ENCODE measurements around the gene LBX2.
"Not testable (repeated sequence)": the region's sequence is repeated elsewhere in the genome, so short reads cannot be mapped to it uniquely, and the experiment has no call there.

LBX2 gene

DNA sequence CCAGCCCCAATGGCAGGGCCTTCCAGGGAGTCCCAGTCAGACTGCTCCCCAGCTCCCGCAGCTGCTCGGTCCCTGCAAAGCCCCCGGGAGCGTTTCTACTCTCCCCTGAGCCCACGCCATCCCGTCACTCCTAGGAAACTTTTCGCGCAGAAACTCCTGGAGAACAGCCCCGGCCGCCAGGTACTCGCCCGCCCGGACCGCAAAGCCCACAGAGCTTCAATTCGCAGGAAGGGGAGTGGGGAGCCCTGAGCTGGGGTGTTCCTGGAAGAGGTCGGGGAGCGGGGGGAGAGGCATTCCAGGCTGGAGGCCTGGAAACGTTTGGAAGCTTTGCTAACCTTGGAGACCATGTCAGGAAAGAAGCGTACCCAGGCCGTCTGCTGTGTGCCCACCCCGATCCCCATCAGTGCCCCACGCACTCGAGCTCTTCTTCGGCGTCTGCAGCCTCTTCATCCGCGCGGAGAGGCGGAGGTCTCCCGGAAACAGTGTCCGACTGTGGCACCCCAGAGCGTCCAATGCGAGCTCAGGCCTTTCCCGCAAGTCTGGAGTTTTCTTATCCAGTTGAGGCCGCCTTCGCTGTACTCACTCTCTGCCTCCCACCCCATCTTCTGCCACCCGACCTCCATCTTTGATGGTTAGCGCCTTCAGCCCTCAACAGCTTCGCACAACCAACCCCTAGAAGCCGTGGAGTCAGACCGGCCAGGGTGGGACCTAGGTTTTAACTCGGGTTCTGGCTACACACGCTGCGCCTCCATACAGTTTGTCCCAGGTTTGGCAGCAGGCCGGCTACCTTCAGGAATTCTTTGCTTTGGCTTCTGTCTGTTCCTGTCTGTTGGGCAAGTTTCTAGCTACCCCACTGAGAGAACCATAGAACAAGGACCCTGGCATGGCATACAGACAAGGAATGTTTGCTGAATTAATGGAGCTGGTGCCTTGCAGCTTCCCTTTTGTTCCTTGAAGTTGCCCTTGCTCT lies 4.4 kb upstream of the LBX2 start:
- DNase-seq = no peak

DNA sequence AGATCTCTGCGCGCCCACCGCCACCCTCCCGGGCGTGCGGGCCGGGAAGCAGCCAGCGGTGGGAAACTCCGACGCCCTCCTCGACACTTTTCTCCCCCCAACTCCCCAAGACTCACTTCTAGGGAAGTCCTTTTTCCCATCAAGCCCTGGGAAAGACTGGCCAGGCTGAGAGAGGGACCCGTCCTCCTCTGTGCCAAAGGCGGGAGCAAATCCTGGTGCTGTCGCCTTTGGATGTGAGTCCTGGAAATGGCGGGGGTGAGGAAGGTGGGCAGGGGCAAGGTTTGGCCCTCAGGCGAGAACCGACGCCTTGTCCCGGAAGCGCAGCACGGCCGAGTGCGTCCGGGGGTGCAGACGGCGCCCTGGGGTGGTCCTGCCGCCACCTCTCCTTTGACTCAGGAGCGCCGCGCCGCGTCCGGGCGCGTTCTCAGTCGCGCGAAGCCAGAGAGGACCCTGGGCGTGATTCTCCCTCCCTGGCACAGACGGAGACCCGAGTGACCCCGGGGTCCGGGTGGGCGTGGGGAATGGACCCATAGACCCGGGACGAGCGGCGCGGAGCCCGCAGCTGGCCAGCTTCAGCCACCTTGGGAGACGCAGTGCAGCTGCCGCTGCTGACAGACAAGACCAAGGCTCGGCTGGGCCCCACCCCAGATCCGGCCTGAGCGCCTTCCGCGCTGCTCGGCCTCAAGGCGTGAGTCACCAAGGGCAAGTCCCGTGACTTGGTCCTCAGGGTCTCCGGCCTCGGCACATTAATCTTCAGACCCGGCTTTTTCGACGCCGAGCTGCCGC lies 3.5 kb upstream of the LBX2 start:
- peak; percentile 21 to 45 for DNase-seq

DNA sequence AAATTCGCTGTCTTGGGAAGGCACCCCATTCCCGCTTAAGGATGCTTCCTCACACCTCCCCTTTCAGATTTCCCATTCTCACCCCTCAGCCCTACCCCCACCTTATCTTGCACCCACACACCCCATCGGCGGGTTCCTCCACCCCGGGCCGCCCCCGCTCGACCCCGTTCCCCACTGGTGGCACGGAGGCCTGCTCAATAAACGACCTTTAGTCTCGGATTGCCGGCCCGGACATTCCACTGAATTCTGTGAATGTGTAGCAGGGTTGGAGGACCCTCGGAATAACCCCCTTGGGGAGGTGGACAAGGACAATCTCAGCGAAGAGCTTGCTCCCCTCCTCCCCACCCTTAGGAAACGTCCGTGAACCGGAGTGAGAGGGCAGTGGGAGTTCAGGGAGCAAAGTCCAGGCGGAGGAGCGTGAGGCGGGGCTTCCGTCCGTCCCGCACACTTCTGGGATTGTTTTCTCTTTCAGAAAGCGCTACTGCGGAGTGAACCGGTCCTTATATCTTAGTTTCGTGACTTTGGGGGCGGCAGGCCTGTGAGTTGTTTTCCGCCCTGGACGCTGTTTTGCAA lies 2.8 kb upstream of the LBX2 start:
- DNase-seq = no peak

DNA sequence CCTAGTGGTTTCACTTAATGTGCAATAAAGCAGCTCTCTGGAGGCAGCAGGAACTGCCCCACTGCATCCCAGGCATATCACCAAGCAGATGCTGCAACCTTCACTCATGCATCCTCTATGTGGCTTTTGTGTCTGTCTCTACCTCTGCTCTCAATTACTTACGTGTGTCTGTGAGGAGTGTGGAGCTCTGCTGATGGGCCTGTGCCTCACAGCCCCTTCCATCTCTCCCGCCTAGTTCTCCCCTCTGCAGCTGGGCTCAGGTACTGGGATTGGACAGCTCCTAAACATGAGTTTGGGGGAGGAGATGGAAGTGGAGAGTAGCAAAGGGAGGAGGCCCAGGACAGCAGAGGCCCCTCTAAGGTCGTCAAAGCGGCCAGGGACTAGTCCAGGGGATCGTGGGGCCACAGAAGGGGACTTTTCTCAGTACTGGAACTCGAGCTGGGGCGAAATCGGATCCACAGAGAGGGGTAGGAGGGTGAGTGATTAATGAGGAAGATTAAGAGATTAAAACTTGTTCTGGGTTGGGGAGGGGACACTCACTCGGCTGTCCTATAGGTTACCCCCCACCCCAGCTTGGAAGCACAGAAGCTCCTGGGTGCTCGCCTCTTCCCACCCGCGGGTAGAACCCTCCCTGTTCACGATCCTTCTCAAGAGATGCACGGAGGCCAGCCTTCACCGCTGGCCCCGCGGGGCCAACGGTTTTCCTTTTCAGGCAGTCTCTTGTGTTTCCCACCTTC lies 2.1 kb upstream of the LBX2 start:
- no peak for DNase-seq

DNA sequence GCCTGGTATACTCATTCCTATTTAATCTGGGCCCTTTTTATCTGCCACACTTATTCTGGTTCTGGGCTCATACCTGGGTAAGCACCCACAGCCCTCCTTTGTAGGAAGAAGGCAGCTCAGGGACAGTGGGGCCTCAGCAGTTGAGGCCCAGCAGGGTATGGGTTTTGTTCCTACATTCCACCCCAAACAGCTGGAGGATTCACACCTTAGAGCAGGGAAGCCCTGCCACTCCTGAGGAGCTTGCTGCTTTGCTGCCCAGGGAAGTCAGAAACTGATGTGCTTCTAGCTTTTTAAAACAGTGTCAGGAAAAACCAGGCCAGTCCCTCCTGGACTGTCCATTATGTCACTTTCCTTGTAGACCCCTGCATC lies 1.2 kb upstream of the LBX2 start:
- DNase-seq = no peak

DNA sequence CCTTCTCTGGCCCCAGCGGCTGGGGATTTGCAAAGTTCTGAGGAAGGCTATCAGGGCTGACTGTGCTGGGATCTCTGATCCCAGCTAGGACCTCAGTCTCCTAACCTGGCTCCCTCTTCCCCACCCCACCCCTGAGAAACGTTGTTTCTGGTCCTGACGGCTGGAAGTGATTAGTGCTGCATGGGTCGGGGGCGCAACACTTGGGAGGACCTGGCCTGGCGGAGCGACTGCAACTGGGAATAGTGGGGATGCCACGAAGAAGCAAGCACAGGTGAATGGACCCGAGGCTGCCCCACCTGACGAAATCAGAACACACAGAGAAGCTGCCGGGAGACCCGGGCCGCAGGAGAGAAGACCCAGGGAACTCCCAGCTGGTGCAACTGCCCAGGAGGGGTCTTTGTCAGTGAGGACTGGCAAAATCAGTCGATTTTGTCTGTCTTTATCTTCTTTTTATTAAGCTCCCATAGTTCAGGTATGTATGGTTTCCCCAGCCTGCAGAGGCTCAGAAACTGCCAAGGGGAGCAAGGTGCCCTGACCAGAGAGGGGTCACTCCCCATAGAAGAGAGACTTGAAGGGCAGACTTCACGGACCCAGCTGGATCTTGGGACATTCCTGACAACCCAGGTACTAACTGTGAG lies 656 bp upstream of the LBX2 start:
- DNase-seq = no peak

DNA sequence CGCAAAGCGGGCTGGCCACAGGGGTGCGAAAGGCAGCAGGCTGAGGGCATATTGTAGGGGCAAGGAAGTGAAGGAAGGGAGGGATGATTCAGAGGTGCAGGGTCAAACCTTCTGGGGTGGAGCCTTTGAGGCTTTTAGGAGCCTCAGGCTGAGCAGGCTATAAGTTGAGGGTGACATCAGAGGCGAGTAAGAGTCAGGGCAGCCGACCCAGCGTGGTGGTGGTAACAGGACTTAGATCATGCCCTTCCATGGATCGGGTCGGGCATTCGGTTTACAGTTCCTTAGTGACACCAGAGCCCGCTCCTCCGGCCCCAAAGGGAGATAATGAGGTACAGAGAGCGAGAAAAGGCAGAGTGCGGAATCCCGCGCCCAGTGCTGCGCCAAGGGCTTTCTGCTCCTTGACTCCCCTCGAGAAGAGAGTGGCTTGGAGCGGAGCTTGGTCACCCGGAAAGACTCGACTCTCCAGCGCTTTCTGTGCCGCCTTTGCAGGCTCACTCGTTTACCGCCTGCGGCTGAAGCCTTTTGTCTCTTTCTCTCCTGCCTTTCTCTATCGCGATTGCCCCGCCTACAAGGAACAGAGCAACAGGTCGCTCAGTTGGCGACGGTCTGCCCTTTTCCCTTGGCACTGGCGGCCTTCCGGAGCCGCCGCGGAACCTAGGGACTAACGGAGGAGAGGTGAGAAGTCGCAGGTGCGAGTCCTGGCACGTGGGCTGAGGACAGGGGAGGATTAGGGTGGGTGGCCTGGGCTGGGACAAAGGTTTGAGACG lies 720 bp downstream of the LBX2 start:
- no peak for DNase-seq

DNA sequence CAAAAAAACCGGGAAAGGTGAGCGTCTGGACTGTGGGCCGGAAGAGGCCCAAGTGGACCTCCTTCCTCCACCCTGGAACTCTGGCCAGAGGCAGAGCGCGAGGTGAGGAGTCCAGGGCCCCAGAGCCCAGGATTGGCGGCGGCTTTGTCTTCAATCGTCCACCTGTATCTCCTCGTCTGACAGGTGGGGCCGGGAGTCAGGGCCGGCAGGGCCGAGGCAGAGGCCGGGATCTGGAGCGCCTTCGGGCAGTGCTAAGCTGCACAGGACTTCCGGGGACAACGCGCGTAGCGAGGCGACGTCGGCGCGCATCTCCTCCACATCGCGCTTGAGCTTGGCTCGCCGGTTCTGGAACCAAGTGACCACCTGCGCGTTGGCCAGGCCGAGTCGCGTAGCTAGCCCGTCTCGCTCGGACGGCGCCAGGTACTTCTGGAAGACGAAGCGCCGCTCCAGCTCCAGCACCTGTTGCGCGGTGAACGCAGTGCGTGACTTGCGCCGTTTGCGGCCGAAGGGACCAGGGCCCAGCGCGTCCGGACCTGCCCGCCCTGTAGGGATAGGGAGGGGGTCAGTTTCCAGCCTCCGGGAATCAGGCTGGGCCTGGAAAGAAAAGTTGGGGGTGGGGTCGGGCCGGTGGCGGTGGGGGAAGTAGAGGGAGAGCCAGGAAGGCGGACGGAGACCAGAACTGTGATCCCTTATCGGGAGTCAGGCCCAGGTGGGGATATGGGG lies 1.5 kb downstream of the LBX2 start:
- peak in 1 of 2 experiments; percentile 38 for DNase-seq

DNA sequence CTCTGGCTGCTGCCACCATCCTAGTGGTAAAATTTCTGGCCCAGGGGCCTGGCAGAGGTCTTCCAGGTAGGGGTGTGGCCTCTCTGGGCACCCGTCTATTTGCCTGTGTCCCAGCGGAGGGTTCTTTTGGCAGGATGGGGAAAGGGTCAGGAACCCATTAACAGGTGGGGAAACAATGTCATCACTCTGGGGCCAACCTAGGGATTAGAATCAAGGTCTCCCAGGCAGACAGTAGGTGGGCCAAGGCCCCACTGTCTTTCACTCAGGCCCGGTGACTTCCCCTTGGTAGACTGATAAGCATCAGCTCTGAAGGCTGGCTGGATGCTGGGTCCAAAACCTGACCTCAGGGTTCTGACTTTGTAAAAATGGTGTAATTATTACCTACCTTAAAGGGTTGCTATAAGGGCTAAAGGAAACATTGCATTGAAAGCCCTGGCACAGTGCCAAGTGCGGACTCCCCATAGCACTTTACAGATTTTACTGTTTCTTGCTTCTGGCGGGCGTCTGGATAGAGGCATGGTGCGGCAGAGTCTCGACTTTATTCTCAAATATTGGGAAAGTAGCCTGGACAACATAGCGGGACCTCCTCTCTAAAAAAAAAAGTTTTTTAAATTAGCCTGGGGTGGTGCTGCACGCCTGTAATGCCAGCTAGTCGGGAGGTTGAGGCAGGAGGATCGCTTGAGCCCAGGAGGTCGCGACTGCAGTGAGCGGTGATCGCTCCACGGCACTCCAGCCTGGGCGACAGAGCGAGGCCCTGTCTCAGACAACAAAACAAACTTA lies 2.2 kb downstream of the LBX2 start:
- no peak for DNase-seq

DNA sequence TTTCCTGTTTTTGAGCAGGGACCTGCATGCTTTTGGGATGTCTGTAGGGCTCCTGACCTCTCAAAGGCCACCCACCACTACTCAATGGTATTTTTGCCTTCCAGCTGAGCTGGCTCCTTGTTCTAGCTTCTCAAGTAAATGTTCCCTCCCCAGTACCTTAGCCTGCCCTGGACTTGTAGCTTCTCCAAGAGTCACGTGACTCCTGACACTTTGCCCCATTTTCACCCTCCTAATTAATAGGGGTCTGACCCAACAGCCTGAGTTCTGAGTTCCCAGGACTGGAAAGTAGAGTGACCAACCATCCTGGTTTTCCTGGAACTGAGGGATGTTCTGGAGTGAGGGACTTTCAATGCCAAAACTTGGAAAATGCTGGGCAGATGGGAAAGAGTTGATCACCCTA lies 4.0 kb downstream of the LBX2 start:
- DNase-seq = no peak

DNA sequence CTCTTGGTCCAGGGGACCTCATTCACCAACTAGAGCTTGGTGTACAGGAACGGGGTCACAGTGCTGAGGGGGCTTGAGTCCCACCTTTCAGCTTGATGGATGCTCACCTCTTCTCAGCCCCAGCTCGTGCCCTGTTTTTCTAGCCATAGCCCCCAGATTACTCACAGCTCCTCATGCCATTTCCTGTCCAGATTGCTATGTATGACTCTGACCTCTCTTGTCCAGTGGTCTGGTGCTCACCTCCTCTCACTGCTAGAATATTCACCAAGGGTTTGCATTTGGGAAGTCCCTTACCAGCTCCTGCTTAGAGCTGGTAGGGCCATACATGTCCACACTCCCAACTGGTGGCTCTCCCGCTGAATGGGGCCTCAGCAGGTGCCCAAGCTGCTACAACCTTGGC lies 5.9 kb downstream of the LBX2 start:
- no peak for DNase-seq

DNA sequence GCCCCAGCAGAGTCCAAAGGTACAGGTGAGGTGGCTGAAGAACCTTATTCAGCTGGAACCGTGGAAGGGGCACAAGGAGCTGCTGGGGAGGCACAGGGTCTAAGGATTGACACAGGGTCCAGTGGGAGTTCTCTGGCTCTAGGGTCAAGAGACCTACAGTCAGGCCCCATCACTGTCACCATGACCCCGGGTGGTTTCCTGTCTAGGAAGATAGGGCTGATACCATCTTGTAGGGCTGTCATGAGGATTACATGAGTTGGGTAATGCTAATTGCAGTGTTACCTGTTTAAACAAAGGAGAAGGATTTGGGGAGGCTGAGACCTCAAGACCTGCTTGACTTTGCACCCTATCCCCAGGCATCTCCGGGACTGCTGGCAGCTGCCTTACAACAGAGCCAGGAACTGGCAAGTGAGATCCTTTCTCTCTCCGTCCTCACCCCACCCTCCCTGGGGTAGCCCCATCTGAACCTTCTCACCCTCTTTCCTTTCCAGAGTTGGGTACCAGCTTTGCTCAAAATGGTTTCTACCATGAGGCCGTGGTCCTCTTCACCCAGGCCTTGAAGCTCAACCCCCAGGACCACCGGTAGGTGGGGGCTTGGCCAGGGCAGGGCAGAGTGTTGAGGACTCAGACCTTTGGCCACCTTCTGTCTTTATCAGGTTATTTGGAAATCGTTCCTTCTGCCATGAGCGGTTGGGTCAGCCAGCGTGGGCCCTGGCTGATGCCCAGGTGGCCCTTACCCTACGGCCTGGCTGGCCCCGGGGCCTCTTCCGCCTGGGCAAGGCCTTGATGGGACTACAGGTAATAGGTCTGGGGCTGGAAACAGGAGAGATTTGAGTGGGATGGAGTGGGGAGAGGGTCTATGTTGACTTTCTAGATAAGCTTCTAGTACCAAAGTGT lies 7.5 kb downstream of the LBX2 start:
- DNase-seq = no peak

DNA sequence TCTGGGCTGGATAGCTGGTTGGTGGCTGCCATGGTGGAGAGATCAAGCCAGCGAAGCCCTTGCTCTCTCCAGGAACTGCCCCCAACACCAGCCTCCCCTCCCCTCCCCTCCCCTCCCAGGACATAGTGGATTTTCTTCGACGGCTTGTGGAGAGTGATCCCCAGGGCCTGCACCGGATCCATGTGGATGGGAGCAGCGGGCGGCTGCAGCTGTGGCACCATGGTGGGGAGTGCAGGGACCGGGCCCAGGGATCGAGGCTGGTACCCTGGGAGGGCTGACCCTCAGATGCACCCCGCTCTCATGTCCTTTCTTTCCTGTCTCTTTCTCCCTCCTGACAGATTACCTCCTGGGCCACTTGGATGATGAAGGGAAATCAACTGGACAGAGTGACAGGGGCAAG lies 9.5 kb downstream of the LBX2 start:
- DNase-seq = no peak

DNA sequence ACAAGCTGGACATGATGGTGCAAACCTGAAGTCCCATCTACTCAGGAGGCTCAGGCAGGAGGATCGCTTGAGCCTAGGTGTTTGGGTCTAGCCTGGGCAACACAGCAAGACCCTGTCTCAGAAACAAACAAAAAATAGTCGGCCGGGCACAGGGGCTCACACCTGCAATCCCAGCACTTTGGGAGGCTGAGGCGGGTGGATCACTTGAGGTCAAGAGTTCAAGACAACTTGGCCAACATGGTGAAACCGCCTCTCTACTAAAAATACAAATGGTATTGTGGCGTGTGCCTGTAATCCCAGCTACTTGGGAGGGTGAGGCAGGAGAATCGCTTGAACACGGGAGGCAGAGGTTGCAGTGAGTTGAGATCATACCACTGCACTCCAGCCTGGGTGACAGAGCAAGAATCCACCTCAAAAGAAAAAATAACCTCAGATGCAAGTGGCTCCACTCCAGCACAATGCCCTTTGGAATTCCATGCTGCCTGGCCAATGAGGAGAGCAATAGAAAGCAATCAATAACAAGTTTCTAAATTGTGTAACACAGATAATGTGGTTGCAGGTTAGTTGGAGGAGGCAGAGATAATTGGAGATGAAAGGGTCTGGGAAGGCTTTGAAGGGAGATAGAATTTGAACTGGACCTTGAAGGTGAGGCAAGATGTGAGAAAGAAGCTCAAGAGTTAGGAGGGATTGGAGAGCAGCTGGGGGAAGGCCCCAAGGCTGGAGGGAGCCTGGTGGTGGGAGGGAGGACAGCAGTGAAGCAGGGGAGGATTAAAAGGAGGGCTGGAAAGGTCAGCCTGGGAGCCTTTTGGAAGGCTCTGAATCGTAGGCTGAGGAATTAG lies 10.5 kb downstream of the LBX2 start:
- DNase-seq = no peak

DNA sequence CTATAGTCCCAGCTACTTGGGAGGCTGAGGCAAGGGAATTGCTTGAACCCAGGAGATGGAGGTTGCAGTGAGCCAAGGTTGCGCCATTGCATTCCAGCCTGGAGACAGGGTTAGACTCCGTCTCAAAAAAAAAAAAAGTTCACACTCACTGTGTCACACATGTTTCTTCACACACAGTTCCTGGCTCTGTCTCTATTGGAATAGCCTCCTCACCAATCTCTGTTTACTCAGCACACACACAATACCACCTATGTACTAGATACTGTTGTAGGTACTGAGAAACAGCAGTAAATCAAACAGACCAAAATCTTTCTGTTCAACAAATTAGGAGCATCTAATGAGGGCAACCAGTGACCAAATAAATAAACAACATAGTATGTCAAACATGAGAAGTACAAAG lies 13.3 kb downstream of the LBX2 start:
- DNase-seq = no peak

DNA sequence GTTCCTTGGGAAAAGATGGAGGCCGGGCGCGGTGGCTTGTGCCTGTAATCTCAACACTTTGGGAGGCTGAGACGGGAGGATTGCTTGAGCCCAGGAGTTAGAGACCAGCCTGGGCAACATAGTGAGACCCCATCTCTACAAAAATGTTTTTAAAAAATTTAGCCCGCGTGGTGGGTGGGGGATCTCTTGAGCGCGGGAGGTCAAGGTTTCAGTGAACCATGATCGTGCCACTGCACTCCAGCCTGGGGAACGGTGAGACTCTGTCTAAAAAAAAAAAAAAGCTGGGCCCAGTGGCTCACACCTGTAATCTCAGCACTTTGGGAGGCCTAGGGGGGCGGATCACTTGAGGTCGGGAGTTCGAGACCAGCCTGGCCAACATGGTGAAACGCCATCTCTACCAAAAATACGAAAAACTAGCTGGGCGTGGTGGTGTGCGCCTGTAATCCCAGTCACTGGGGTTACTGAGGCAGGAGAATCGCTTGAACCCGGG lies 15.7 kb downstream of the LBX2 start:
- not testable (repeated sequence) for DNase-seq

DNA sequence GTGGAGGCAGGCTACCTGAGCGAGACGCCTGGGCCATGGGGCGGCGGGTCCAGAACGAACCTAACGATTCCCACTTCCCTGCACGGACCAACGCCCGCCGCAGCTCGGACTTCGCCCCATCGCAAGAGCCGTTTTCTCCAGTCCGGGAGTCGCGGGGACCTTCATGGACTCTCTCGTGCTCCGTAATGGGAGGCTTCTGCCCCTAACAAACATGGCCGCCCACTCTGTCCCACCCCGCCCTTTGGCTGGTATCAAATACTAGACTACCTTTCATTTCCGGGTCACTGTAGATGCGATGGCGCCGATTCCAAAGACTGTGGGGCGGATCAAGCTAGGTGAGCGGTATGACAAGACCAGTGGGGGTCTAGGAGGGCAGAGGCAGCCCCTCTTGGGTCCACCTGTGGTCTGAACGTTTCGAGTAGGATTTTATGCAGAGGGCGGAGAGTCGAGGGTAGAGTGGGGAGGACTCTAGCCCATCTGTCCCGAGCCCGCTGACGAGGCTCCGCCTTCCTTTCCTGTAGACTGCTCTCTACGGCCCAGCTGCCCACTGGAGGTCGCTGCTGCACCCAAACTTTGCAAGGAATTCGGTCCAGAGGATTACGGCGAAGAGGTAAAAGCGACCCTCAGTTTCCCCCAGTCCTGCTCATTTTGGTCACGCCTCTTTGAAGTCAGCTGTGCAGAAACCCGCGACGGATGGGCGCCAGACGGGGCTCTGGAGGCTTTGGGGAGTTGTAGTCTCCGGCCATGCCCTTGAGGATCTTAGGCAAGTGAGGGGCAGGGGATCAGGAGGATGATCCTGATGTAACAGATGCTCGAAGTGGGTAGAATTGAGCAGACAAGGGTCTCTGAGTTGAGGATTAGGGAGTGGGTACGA lies 16.4 kb downstream of the LBX2 start, which contains the start of the genes CCDC142 and TTC31:
TSS of gene CCDC142 (minus strand) at position 198 of the 874 bp plus-strand sequence. CDS start at position 37, 161 bp downstream.
TSS of gene TTC31 (plus strand) at position 281 of the 874 bp plus-strand sequence. CDS start at position 296, 15 bp downstream.
- peak; percentile 87 to 94 for DNase-seq
